Activated T-cell treated with anti-CD3 and anti-CD28 coated beads, Interleukin-2, amount 50 U/mL, for 48 hours (primary cell): ENCODE measurements around the gene SPATA7.

ENCODE experiments used
- DNase-seq, 2 experiments: peaks; one replicate each; pipeline ENCODE4 v3.0.0-alpha.2; 2020

The SPATA7 gene

GRCh38 chr14:88421286-88421685 is 35.8 kb downstream of the SPATA7 start:
- no peak for DNase-seq

GRCh38 chr14:88422047-88422446 is 36.6 kb downstream of the SPATA7 start:
- no peak for DNase-seq

GRCh38 chr14:88422919-88423650 is 37.6 kb downstream of the SPATA7 start:
- no peak for DNase-seq

- DNase-seq, result no peak
Measured at GRCh38 chr14:88424573-88424972, 39.1 kb downstream of the SPATA7 start.

GRCh38 chr14:88426271-88426670 is 40.8 kb downstream of the SPATA7 start:
- DNase-seq, result no peak

- no peak for DNase-seq
Measured at GRCh38 chr14:88430976-88431375, 45.5 kb downstream of the SPATA7 start.

GRCh38 chr14:88437658-88438057 is 52.2 kb downstream of the SPATA7 start:
- DNase-seq, result no peak

GRCh38 chr14:88439088-88439487 is 53.6 kb downstream of the SPATA7 start:
- DNase-seq, result no peak

- no peak for DNase-seq
Measured at GRCh38 chr14:88452231-88452630, 66.8 kb downstream of the SPATA7 start.

- no peak for DNase-seq
Measured at GRCh38 chr14:88454886-88455285, 69.4 kb downstream of the SPATA7 start.

- DNase-seq, result peak in 1 of 2 experiments; percentile 22
Measured at GRCh38 chr14:88463318-88463717, 77.9 kb downstream of the SPATA7 start.

GRCh38 chr14:88468406-88468805 is 82.9 kb downstream of the SPATA7 start:
- no peak for DNase-seq

GRCh38 chr14:88470542-88471440 is 85.3 kb downstream of the SPATA7 start:
- DNase-seq, result no peak

- no peak for DNase-seq
Measured at GRCh38 chr14:88473791-88474190, 88.3 kb downstream of the SPATA7 start.

- no peak for DNase-seq
Measured at GRCh38 chr14:88476214-88476774, 90.8 kb downstream of the SPATA7 start.

GRCh38 chr14:88476825-88477224 is 91.4 kb downstream of the SPATA7 start:
- no peak for DNase-seq

GRCh38 chr14:88477513-88478250 is 92.2 kb downstream of the SPATA7 start:
- no peak for DNase-seq

- no peak for DNase-seq
Measured at GRCh38 chr14:88478931-88479330, 93.5 kb downstream of the SPATA7 start.

GRCh38 chr14:88479574-88479987 is 94.1 kb downstream of the SPATA7 start:
- DNase-seq, result no peak

- no peak for DNase-seq
Measured at GRCh38 chr14:88481059-88481458, 95.6 kb downstream of the SPATA7 start.

GRCh38 chr14:88481794-88482193 is 96.3 kb downstream of the SPATA7 start:
- DNase-seq, result no peak

- DNase-seq, result no peak
Measured at GRCh38 chr14:88482524-88482923, 97.1 kb downstream of the SPATA7 start.
